HCT116 (cell line): ENCODE results near the gene SRP9. TPM values are rescaled to one million over a fixed set of nuclear protein-coding genes. Genes with fewer than 3 reads are reported as not detected.

Experiments
- ATAC-seq: fragments of 200-7000 bp; cut with Tn5 transposase; 2 replicates; pipeline ENCODE4 v1.9.1; 2020; ENCODE audit warnings: mild to moderate bottlenecking, moderate library complexity
- BruUV-seq: library from RNA; stranded (reverse); fragments of 400-500 nt; replicated peaks from 2 replicates; lab custom pipeline; 2021; lab: Mats Ljungman, UMichigan
- CTCF ChIA-PET: fragments of 300-600 bp; sonication (Branson Sonifier 250); formaldehyde crosslinking; loops from one replicate; lab custom pipeline; 2021; ENCODE audit warnings: antibody characterized with exemption; lab: Charles Lee
- POLR2A ChIA-PET: fragments of 300-600, 350-600 bp; sonication (Branson Sonifier 250); formaldehyde crosslinking; loops from one replicate; lab custom pipeline; 2021; ENCODE audit warnings: antibody characterized with exemption; lab: Charles Lee
- RAD21 ChIA-PET, 2 experiments: fragments of 300-600 bp; sonication (Branson Sonifier 250); formaldehyde crosslinking; loops; one replicate each; lab custom pipeline; 2023; ENCODE audit warnings: low total read pairs in 2 of 2; ENCODE audit not compliant: uncharacterized antibody in 2 of 2, unreplicated experiment in 2 of 2, low non-redundant PET in 1 of 2; lab: Charles Lee
- DNase-seq: peaks from one replicate; pipeline ENCODE4 v3.0.0-alpha.2; 2010; ENCODE audit warnings: low read depth, low spot score
- H2AFZ ChIP-seq: fragments of 200-600 bp; shearing (Covaris generic), sonication (generic); 2 replicates; pipeline ENCODE4 v1.6.1; 2017; ENCODE audit warnings: low read depth, mixed run types, mixed read lengths, antibody characterized with exemption, low read length; ENCODE audit not compliant: poor library complexity, severe bottlenecking
- H3K27ac ChIP-seq: 2 replicates; pipeline ENCODE4 v1.5.1; 2012; ENCODE audit warnings: low read depth, low read length
- H3K27me3 ChIP-seq: fragments of 200-600 bp; sonication (generic); 2 replicates; pipeline ENCODE4 v1.6.1; 2016; ENCODE audit warnings: mixed run types, low read length, mixed read lengths; ENCODE audit not compliant: insufficient read depth
- H3K36me3 ChIP-seq, 2 experiments: fragments of 200-500 bp in 1 of 2; fragments of 200-600 bp in 1 of 2; sonication (Bioruptor generic) in 1 of 2; sonication (generic) in 1 of 2; 2 replicates each; pipeline versions ENCODE4 v1.5.1 to v1.6.1; 2014 to 2016; ENCODE audit warnings: low read length in 2 of 2, inconsistent platforms in 1 of 2, mixed read lengths in 1 of 2, mixed run types in 1 of 2; ENCODE audit not compliant: insufficient read depth in 2 of 2, control insufficient read depth in 1 of 2
- H3K4me1 ChIP-seq, 2 experiments: fragments of 200-600 bp in 1 of 2; sonication (generic) in 1 of 2; 2 replicates each; pipeline versions ENCODE4 v1.5.1 to v1.6.1; 2012 to 2017; ENCODE audit warnings: low read length in 2 of 2, inconsistent platforms in 1 of 2, mild to moderate bottlenecking in 1 of 2, mixed read lengths in 1 of 2, mixed run types in 1 of 2, moderate library complexity in 1 of 2; ENCODE audit not compliant: insufficient read depth in 2 of 2, control insufficient read depth in 1 of 2
- H3K4me2 ChIP-seq: fragments of 200-600 bp; sonication (generic); 2 replicates; pipeline ENCODE4 v1.6.1; 2017; ENCODE audit warnings: mixed run types, low read length, mixed read lengths
- H3K4me3 ChIP-seq, 2 experiments: fragments of 200-600 bp in 1 of 2; sonication (generic) in 1 of 2; replicated peaks in 1 of 2; 2 replicates each; pipeline ENCODE4 v1.5.1; 2011 to 2016; ENCODE audit warnings: low read length in 2 of 2, control low read depth in 1 of 2, low read depth in 1 of 2, mild to moderate bottlenecking in 1 of 2, mixed read lengths in 1 of 2, mixed run types in 1 of 2
- H3K79me2 ChIP-seq: fragments of 200-600 bp; sonication (generic); 2 replicates; pipeline ENCODE4 v1.6.1; 2017; ENCODE audit warnings: mild to moderate bottlenecking, mixed run types, low read length, moderate library complexity, mixed read lengths; ENCODE audit not compliant: insufficient read depth
- H3K9ac ChIP-seq: fragments of 200-600 bp; sonication (generic); 2 replicates; pipeline ENCODE4 v1.6.1; 2016; ENCODE audit warnings: low read length, mixed read lengths
- H3K9me2 ChIP-seq: fragments of 200-600 bp; sonication (generic), shearing (Covaris generic); 2 replicates; pipeline ENCODE4 v1.6.1; 2017; ENCODE audit warnings: mixed run types, mild to moderate bottlenecking, moderate library complexity; ENCODE audit not compliant: insufficient read depth
- H3K9me3 ChIP-seq, 2 experiments: fragments of 200-500 bp in 1 of 2; fragments of 200-600 bp in 1 of 2; sonication (Bioruptor generic) in 1 of 2; sonication (generic) in 1 of 2; 2 replicates each; pipeline ENCODE4 v1.6.1; 2014 to 2017; ENCODE audit warnings: low read length in 2 of 2, mixed read lengths in 2 of 2, inconsistent platforms in 1 of 2, low read depth in 1 of 2, mild to moderate bottlenecking in 1 of 2, mixed run types in 1 of 2, moderate library complexity in 1 of 2; ENCODE audit not compliant: control insufficient read depth in 1 of 2, insufficient read depth in 1 of 2
- H4K20me1 ChIP-seq: fragments of 200-600 bp; sonication (generic), shearing (Covaris generic); 2 replicates; pipeline ENCODE4 v1.6.1; 2017; ENCODE audit warnings: mixed run types, mild to moderate bottlenecking, moderate library complexity; ENCODE audit not compliant: insufficient read depth
- CBX3 ChIP-seq: IDR thresholded peaks from 2 replicates; pipeline ENCODE4 v1.6.1; 2012; ENCODE audit warnings: low read depth
- EGR1 ChIP-seq: IDR thresholded peaks from 2 replicates; pipeline ENCODE4 v1.6.1; 2012; ENCODE audit warnings: low read depth
- JUND ChIP-seq: IDR thresholded peaks from 2 replicates; pipeline ENCODE4 v1.6.1; 2012
- POLR2A ChIP-seq: IDR thresholded peaks from 2 replicates; pipeline ENCODE4 v1.7.0; 2011; ENCODE audit warnings: borderline replicate concordance; ENCODE audit not compliant: insufficient read depth, insufficient read length; ENCODE audit errors: extremely low read depth
- SRF ChIP-seq: IDR thresholded peaks from 2 replicates; pipeline ENCODE4 v1.6.1; 2012; ENCODE audit warnings: low read depth
- ZFX ChIP-seq: fragments of 450-650 bp; IDR thresholded peaks from 2 replicates; pipeline ENCODE4 v1.6.1; 2017
- intact Hi-C: fragments of 100-400 bp; cut with micrococcal nuclease; formaldehyde crosslinking; loops from 2 replicates; pipeline ENCODE4 v1.10.0; 2022
- total RNA-seq: library from RNA; stranded (reverse); gene quantifications from one replicate; pipeline ENCODE4 v1.2.1, GENCODE V29; 2021; ENCODE audit not compliant: unreplicated experiment
- TF ChIP-seq, protein P1 (sequence below): IDR thresholded peaks from 2 replicates; pipeline ENCODE4 v1.6.1; 2012
- TF ChIP-seq, protein P2 (sequence below): IDR thresholded peaks from 2 replicates; pipeline ENCODE4 v1.6.1; 2011; ENCODE audit warnings: mild to moderate bottlenecking, low read length, moderate library complexity; ENCODE audit not compliant: insufficient replicate concordance; ENCODE audit errors: extremely low read depth
- TF ChIP-seq, protein P3 (sequence below): IDR thresholded peaks from 2 replicates; pipeline ENCODE4 v1.6.1; 2012; ENCODE audit warnings: low read depth
- TF ChIP-seq, protein P4 (sequence below), 3 experiments: fragments of 200-600 bp in 1 of 3; sonication (generic) in 1 of 3; IDR thresholded peaks in 2 of 3; conservative IDR thresholded peaks in 1 of 3; 2 replicates each; pipeline ENCODE4 v1.5.1; 2012 to 2017; ENCODE audit warnings: low read depth in 2 of 3, low read length in 2 of 3, antibody characterized with exemption in 1 of 3, borderline replicate concordance in 1 of 3, control low read depth in 1 of 3, mild to moderate bottlenecking in 1 of 3, mixed read lengths in 1 of 3, mixed run types in 1 of 3, moderate library complexity in 1 of 3; ENCODE audit not compliant: insufficient read depth in 1 of 3

Gene SRP9
- total RNA-seq, 1 experiment from 2014 or later: 220 TPM

DNA sequence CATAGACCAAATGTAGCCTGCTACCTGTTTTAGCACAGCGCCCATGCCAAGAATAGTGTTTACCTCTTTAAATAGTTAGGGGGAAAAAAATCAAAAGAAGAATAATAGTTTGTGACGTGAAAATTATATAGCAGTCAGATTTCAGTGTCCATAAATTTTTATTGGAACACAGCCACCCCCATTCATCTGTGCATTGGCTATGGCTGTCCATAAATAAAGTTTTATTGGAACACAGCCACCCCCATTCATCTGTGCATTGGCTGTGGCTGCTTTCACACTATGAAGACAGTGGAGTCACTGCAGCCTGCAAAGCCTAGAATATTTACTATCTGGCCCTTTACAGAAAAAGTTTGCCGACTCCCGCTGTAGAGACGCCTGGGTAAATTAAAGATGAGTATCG, 53.2 kb downstream of the SRP9 start:
- H3K79me2 ChIP-seq: no peaks in the 10 kb centered on the region
- no peaks in the 10 kb centered on the region for H3K9me3 ChIP-seq
- TF ChIP-seq ZFX: no peak
- TF ChIP-seq, protein P1, sequence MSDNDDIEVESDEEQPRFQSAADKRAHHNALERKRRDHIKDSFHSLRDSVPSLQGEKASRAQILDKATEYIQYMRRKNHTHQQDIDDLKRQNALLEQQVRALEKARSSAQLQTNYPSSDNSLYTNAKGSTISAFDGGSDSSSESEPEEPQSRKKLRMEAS: no peak
- TF ChIP-seq, all 23 proteins: peak for 0
- Histone ChIP-seq H4K20me1 (no peaks in the 10 kb centered on the region), H3K4me1 (no peaks in the 10 kb centered on the region), H3K36me3 (peaks cover 0 to 2% of the 10 kb centered on the region in 2 experiments; a peak in 1 of 4 replicates), H3K27me3 (no peaks in the 10 kb centered on the region), H3K9ac (no peak overlapping the region), H3K9me2 (no peaks in the 10 kb centered on the region), H3K4me3 (no peak overlapping the region), H3K27ac (no peak overlapping the region), H2AFZ (no peak overlapping the region), H3K4me2 (no peak overlapping the region)
- intact Hi-C loops: no loop called here
- ChIA-PET RAD21 (no interaction called here), CTCF (no interaction called here), POLR2A (no interaction called here)
- ATAC-seq (no peak), DNase-seq (no peak)
- BruUV-seq: no TSS peak

DNA sequence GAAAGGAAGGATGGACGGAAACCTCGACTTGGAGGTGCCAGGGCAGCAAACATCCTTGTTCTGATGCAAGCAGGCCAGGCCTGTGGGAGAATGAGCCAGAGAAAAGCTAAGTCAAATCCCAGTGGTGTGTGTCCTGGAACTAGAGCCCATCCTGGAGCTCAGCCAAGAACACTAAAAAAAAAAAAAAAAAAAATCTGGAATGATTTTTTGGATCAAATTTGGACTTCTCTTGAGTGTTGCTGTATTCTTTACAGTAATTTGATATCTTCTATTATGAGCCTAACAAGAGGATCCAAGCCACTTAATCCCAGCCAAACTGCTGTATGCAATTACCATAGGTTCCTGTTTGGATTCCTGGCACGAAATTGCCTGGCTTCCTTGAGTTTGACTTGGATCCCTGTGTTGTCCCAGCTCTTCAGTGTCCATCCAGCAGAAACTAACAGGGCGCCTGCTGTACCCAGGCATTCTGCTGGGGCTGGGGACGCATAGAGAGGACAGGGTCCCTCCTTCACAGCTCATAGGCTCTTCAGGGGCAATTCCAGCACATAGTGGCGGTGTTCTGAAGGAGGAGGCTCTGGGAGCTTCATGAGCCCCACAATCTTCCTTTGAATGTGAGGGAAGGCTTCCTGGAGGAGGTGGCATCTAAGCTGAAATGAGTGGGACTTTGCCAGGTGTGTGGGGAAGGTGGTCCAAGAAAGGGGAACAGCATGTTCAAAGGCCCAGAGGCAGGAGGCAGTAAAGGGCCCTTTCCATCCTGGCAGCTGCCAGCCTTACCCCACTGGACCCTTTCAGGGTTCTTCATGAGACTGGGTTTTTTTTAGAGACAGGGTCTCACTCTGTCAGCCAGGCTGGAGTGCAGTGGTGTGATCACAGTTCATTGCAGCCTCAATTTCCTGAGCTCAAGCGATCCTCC, 57.0 kb downstream of the SRP9 start:
- no peak overlapping the region for H2AFZ ChIP-seq
- no peak overlapping the region for H3K4me2 ChIP-seq
- DNase-seq (no peak), ATAC-seq (no peak)
- ChIA-PET POLR2A (no interaction called here), CTCF (interaction anchor here (1.1 kb wide), 1 partner anchor 25 kb away, joined by 4 read pairs; the partner anchor contains the start of gene EPHX1), RAD21 (interaction anchor here in 1 of 2 experiments (0.7 kb wide), 1 partner anchor 63 kb away, joined by 4 read pairs; no protein-coding TSS in a partner anchor)
- no peaks in the 10 kb centered on the region for H3K27me3 ChIP-seq
- BruUV-seq: no TSS peak
- no peak overlapping the region for H3K9ac ChIP-seq
- no peaks in the 10 kb centered on the region for H3K79me2 ChIP-seq
- H3K4me3 ChIP-seq: no peak overlapping the region
- intact Hi-C loops: no loop called here
- no peaks in the 10 kb centered on the region for H4K20me1 ChIP-seq
- no peaks in the 10 kb centered on the region for H3K9me3 ChIP-seq
- H3K9me2 ChIP-seq: no peaks in the 10 kb centered on the region
- no peaks in the 10 kb centered on the region for H3K4me1 ChIP-seq
- peaks cover 0 to 2% of the 10 kb centered on the region in 2 experiments; a peak in 1 of 4 replicates for H3K36me3 ChIP-seq
- H3K27ac ChIP-seq: no peak overlapping the region
- TF ChIP-seq, protein P2, sequence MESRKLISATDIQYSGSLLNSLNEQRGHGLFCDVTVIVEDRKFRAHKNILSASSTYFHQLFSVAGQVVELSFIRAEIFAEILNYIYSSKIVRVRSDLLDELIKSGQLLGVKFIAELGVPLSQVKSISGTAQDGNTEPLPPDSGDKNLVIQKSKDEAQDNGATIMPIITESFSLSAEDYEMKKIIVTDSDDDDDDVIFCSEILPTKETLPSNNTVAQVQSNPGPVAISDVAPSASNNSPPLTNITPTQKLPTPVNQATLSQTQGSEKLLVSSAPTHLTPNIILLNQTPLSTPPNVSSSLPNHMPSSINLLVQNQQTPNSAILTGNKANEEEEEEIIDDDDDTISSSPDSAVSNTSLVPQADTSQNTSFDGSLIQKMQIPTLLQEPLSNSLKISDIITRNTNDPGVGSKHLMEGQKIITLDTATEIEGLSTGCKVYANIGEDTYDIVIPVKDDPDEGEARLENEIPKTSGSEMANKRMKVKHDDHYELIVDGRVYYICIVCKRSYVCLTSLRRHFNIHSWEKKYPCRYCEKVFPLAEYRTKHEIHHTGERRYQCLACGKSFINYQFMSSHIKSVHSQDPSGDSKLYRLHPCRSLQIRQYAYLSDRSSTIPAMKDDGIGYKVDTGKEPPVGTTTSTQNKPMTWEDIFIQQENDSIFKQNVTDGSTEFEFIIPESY: no peak
- TF ChIP-seq POLR2A (no peak), ZFX (no peak), EGR1 (no peak), JUND (no peak), CBX3 (no peak), SRF (no peak)
- TF ChIP-seq, protein P3, sequence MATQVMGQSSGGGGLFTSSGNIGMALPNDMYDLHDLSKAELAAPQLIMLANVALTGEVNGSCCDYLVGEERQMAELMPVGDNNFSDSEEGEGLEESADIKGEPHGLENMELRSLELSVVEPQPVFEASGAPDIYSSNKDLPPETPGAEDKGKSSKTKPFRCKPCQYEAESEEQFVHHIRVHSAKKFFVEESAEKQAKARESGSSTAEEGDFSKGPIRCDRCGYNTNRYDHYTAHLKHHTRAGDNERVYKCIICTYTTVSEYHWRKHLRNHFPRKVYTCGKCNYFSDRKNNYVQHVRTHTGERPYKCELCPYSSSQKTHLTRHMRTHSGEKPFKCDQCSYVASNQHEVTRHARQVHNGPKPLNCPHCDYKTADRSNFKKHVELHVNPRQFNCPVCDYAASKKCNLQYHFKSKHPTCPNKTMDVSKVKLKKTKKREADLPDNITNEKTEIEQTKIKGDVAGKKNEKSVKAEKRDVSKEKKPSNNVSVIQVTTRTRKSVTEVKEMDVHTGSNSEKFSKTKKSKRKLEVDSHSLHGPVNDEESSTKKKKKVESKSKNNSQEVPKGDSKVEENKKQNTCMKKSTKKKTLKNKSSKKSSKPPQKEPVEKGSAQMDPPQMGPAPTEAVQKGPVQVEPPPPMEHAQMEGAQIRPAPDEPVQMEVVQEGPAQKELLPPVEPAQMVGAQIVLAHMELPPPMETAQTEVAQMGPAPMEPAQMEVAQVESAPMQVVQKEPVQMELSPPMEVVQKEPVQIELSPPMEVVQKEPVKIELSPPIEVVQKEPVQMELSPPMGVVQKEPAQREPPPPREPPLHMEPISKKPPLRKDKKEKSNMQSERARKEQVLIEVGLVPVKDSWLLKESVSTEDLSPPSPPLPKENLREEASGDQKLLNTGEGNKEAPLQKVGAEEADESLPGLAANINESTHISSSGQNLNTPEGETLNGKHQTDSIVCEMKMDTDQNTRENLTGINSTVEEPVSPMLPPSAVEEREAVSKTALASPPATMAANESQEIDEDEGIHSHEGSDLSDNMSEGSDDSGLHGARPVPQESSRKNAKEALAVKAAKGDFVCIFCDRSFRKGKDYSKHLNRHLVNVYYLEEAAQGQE: no peak
- TF ChIP-seq, protein P4, sequence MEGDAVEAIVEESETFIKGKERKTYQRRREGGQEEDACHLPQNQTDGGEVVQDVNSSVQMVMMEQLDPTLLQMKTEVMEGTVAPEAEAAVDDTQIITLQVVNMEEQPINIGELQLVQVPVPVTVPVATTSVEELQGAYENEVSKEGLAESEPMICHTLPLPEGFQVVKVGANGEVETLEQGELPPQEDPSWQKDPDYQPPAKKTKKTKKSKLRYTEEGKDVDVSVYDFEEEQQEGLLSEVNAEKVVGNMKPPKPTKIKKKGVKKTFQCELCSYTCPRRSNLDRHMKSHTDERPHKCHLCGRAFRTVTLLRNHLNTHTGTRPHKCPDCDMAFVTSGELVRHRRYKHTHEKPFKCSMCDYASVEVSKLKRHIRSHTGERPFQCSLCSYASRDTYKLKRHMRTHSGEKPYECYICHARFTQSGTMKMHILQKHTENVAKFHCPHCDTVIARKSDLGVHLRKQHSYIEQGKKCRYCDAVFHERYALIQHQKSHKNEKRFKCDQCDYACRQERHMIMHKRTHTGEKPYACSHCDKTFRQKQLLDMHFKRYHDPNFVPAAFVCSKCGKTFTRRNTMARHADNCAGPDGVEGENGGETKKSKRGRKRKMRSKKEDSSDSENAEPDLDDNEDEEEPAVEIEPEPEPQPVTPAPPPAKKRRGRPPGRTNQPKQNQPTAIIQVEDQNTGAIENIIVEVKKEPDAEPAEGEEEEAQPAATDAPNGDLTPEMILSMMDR (IDR thresholded peaks at IDR 0.05 in 2 of 3, conservative IDR thresholded peaks at IDR 0.05 in 1 of 3; ENCODE audit: borderline replicate concordance in 1 of 3, insufficient read depth in 1 of 3, low read depth in 2 of 3, low read length in 2 of 3): no peak
